NCI-H1105 treated with DMSO at 0.1 percent for 48 hours (cell line): ENCODE measurements around the gene TCF4.

Experiments used
- DNase-seq: peaks from one replicate; lab custom pipeline; 2025; lab: John Stamatoyannopoulos, UW

The TCF4 gene

DNA sequence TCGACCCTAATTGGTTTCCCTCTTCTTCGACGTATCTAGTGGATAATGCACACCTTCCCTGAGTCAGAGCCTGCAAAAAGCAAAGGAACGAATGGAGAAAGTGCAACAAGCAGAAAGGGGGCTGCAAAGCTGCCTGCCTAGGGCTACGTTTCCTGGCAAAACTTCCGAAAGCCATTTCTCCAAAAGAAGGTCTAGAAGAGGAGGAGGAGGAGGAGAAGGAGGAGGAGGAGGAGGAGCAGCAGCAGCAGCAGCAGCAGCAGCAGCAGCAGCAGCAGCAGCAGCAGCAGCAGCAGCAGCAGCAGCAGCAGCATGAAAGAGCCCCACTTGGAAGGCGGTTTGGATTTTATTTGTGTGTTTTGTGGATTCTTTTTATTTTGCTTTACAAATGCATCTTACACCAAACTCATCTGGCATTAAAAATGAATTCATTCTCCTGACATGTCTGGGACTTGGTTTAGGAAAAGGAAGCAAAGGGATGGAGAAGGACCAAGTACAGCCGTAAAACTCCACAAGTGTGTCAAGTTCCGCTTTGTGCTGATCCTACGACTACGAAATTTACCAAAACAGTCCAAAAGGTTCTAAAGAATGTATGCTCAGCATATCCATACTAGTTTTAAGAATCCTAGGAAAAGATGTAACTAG lies 2.0 kb downstream of the TCF4 start:
- DNase-seq, result peak; percentile 58

DNA sequence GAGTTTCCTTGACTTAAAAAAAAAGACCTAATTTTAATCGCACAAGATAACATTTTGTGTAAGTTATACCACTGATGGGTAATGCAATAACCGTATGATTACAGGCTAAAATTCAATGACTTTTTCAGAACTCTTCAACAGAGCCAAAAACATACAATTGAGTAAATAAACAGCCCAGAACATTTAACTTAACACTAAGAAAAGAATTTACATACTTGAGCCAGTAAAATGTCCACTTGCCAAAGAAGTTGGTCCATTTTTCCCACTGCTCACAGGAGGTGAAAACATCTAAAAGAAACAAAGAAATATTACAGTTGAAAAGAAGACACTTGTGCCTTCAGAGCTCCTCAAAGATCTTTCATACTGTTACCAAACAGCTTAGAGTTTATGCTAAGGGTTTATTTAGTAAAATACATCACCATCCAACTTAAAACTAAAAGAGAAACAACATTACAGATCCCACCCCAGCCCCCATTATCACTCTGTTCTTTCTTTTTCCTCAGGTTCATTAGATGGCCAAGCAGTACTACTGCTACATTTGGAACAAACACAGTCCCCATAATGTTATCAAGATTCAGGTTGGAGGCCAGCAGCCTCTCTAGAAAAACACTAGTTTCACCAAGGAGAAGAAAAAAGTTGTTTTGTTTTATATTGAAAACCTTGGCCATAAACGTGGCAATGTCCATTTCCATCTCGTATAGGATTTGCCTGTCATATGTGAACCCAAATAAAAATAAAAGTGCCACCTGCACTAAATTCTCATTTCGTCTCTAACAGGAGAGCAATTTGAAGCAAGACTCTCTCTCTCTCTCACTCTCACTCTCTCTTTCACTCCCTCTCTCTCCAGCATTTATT lies 2.7 kb downstream of the TCF4 start:
- no peak for DNase-seq

DNA sequence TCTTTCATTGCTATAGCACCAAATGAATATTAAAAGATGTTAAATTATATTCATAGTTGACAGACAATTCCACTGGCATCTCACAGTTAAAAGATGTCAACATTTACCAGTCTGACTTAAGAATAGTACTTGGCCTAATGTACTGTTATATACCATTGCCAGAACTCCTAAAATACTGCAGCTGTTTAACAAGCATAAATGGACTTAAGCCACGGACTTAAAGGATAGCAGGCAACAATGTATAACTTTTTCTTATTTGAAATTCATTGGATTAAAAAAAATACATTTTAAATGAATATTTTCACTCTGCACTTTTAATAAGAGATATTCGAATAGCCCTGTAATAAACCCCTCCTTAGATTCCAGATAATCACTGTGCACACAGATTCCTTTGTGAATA lies 3.8 kb downstream of the TCF4 start:
- DNase-seq, result peak; percentile 28

DNA sequence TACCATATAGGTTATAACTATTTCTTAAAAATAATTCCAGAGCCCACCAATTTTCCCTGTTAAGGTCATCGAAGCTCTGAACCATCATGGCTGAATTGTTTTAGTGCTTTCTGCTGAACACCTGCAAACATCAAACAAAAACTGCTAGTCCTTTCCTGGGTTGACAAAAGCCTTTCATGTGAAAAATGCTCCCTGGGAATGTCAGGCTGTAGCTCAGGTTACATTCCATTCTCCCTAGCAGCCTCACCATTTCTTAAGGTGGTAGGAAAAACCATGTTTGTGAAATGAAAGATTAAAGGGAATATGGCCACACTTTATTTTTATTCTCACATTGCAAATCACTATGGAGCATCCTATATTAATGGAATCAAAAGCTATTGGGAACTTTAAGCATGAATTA lies 5.7 kb downstream of the TCF4 start:
- peak; percentile 60 for DNase-seq

DNA sequence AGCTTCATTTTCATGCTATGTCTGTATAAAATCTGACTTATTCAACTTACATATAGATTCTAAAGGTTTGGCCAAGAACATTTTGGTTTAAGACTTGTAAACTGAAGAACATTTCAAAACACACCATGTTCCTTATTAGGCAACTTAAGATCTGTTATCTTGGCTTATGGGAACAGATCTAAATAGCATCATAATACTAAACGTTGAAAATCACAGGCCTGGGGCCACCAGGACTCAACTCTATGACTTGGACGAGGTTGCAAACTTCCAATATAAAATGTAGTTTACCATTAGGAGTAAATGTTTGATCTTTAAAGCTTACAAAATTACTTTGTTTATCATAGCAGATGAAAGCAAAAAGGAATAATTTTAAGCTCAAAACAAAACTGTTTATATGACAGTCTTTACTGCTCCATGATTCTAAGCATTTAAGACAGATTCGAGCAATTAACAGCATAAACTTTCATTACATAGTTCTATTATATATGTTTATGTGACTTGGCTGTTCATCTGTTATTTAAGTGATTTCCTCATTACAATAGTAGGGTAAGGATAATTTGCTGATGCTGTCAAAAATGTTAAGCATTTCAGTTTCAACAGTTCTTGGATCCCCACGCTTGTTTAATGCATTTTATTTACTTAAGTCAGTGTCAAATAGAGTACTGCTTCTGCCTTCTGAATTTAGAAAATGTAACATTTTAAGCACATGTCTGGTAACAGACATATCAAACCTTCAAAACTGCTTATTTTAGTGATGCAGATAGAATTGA lies 8.3 kb downstream of the TCF4 start:
- DNase-seq, result no peak

DNA sequence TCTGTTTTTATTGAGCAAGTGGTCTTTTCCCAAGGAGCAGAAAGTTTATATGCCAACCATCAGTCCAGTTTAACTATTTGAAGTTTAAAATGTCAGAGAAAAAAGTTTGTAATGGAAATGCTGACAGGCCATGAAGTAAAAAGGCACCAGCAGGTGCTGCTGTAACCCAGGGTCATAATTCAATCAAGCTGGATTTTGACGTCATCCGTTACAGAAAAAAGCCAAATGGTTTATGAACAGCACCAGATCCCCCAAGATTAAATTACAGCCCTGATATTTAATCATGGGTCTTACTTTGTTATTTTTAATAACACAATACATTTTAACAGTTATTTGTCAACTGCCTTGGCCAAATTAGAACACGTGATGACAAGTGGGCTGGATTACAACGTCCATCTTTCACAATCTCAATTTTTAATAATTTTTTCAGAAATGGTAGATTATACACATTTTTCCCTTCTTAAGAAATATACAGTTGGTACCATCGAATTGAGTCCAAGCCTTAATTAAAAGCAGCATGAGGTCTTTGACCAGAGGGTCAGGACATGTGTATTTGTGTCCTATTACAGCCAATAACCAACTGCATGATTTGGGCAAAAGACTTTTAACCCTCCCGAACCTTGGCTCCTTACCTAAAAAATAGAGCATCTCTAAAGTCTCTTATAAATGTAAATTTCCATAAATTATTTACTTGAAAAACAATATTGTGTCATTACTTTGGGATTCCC lies 10.0 kb downstream of the TCF4 start:
- DNase-seq, result no peak

DNA sequence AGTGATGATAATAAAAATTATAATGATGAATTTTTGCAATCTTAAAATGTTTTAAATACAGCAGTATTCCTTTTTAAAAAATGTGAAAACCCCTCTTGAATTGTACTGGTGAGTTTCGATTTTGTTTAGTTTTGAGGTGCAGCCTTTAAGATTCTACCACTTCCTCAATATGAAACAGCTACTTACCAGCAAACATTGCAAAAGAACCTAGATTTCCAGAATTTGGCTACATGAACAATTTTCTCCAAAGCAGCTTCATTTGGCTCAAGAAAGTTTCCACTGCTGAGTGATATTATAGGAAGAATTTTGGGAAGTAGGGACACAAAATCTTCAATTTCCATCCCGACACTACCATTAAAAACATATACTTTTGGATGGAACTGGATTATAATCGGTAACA lies 12.0 kb downstream of the TCF4 start:
- DNase-seq, result no peak

DNA sequence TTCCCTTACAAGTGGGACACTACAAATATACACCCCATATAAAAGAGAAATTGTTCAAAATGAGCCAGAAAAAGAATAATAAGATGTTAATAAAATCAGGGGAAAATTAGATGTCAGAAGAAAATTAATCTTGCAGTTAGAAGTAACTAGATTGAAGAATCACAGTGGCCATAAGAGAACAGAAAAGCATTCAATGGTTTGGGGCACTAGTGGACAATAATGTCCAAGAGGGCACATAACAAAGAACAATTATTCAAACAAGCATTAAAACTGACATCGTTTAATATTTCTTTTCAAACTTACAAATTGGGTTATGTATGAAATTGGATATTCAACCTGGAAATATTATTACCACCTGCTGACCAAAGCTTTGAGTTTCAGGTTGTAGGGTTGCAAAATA lies 12.9 kb downstream of the TCF4 start:
- DNase-seq, result no peak

DNA sequence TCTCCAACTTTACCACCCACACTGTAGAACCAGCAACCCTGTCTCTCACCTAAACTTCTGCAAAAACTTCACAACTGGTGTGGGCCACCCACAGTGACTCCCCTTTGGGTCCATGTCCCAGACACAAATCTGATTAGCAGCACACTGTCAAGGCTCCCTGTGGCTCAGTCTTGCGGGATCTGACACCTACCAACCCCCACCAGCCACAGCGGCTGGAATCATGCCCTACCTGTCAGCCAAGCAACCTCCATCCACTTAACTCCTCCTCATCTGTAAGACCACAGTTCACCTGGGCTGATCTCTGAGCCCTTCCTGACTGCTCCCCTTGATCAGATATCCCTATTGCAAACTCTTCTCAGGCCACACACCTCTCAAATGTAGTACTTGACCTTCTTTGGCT lies 14.6 kb downstream of the TCF4 start:
- DNase-seq, result no peak

DNA sequence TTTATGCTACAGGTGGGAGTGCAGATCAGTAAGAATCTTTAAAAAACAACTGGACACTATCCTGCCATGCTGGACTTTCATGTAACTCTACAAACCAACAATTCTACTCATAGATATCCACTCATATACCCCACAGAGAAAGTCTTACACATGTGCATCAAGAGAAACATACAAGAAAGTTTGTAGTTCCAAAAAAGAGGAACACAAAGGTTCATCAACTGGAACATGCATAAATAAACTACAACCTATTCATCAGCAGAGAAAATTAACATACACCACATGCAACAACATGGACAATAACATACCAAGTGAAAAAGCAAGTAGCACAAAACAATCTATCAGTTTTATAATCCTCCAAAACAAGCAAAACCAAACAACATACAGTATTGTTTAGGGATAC lies 17.0 kb downstream of the TCF4 start:
- DNase-seq, result no peak

DNA sequence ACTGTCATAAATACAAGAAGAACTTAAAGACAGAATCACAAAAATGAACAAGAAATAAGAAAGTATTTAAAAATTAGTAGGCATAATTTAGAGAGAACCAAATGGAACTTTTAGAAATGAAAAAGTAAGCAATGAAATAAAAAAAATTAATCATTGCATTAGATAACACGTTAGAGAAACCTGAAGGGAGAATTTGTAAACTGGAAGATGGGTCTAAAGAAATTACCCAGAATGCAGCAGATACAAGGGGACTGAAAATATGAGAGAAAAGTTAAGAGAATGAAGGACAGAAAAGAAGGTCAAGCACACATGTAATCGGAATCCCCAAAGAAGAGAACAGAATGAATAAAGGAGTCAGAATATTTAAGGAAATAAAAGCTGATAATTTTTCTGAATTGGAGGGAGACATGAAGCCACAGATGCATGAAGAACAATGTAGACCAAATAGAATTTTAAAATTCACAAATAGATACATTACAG lies 21.5 kb downstream of the TCF4 start:
- DNase-seq, result no peak

DNA sequence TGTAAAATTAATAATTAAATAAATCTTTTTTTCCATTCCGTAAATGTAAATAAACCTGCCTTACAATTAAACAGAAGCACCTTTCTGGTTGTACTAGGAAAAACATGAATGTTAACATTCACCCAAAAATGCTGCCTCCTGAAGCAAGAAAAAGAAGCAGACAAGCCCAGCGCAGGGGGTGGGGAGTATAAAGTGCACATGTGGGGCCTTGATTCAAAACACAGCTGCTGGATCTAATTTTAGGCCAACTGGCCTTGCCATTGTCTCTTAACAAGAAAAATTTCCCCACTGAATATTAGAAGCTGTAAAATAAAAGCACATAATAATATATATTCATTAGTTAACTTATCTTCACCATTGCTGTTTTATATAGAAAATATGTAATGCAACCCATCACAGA lies 28.3 kb downstream of the TCF4 start:
- peak; percentile 12 for DNase-seq

DNA sequence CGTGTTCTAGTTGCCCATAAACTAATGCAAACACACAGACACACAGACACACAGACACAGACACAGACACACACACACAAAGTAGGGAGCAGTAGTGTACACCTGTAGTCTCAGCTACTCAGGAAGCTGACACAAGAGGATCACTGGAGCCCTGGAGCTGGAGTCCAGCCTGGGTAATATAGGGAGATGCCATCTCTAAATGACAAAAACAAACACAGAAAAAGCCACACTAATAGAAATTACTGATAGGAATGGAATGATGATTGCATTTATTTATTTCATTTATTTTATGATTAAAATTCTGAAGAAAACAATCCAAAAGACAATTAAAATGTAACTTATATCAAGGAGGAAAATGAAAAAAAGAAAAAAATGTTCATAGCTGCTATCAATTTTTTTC lies 30.8 kb downstream of the TCF4 start:
- no peak for DNase-seq

DNA sequence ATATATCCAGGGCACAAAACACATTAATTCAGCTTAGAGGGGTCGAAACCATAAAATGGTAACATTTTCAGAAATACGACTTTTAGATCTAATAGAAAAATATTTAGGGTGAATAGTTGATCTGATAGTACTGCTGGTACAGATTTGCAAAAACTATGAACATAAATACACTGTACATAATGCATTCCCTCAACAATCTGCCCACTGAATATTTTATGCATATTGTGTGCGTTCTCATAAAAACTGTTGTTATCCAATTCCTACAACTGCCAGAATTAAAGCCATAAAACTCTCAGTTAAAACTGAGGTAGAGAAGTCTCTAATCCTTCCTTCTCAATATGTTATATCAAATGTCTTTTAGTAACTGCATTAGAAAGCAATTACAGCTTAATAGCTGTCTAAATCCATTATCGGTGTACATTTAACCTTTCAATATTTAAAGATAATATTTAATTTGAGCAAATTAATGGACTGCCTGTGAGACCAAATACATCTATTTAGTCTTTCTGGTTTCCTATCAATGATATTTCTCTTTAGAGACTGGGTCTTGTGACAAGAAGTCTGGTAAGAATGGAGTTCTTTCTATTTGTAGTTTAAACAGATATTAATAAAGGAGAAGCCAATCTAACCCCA lies 32.5 kb downstream of the TCF4 start:
- peak; percentile 21 for DNase-seq

DNA sequence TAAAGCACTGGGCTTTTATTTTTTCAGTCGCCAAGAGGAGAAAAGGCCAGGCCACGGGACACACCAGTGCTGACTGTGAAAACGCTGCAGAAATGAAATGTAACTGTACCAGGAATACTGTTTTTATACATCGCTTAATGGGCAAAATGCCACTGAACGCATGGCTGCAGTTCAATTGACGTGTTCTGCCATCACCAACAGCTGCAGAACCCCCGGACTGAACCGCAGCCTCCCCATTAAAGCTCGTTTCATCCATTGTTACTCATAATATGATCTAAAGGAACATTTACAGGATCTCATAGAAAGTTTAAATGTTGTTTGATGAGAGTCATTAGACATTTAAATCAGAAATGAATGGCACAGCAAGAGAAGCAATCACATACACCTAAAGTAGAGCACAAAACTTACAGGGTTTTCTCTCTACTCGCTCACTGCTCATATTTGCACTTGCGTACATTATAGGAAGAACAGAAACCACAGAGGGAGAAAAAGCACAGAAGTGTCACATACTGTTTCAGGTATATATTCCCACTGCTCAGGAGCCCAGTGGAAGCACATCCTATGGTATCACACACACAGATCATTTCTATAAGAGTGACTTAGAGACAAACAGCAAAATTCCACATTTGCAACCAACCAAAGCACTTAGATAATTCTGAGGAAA lies 35.3 kb downstream of the TCF4 start:
- peak; percentile 84 for DNase-seq

DNA sequence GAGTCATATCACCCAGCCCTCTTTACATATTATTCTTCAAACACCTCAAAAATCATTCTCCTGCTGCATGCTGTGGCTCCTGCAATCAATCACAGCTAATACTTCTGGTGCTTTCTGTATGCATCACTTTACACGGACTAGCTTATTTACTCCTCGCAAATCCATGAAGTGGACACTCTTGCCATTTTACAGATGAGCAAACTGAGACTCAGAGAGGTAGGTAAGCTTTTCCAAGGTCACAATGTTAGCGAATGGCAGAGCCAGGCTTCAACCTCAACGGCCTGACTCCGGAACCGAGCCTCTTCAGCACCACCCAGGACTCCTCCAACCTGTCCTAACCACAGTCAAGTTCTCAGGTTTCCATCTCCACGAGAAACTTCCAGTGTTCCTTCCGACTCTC lies 36.8 kb downstream of the TCF4 start:
- DNase-seq, result no peak

DNA sequence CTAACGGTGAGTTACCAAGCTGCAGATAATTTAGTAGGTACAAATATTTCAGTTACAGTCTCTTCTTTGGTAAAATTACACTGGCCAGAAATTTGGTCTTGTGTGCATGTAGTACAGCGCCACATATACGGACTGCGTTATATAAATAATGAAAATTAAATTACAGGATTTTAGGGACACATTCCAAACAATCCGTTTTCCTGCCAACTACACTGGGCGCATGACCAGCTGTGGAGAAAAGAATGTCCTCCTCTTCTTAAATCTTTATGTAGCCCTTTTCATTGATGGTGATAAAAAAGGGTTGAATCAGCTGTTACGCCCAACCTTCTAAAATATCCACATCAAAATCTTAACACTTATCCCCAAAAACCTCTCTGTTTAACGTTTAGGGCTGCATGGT lies 37.5 kb downstream of the TCF4 start:
- no peak for DNase-seq

DNA sequence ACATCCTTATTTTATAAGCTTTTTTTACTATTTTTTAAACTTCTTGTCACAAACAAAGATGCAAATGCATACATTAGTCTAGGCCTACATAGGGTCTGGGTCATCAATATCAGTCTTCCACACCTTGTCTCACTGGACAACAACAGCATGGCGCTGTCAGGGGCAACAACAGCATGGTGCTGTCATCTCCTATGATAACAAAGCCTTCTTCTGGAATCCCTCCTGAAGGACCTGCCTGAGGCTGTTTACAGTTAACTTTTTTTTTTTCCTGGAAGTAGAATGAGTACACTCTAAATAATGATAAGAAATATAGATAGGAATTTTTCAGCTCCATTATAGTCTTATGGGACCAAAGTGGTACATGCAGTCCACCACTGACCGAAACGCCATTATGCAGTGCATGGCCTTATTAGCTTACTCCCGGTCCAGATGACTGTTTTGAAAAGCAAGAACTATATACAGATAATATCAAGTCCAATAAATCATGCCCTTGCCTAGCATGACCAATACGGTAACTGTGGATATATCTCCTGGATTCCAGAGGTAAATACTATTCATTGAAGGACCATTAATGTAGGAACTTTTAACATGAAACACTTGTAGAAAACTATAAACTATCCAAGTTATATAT lies 38.4 kb downstream of the TCF4 start:
- DNase-seq, result no peak

DNA sequence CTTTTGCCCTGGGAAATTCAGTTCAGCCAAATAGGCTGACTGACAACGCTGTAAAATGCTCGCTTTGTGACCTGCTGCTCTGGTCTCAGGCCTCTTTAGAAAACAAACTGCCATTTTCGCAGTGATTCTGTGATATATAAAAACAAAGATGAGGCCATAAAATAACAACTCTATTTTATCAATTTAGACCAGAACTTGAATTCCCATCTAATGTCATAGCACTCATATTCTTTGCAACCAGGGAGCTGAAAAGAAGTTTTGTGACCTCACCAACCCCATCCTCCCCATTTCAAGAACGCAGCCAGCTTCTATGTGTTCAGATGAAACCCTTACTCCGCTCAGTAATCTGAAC lies 40.3 kb downstream of the TCF4 start:
- DNase-seq, result no peak

DNA sequence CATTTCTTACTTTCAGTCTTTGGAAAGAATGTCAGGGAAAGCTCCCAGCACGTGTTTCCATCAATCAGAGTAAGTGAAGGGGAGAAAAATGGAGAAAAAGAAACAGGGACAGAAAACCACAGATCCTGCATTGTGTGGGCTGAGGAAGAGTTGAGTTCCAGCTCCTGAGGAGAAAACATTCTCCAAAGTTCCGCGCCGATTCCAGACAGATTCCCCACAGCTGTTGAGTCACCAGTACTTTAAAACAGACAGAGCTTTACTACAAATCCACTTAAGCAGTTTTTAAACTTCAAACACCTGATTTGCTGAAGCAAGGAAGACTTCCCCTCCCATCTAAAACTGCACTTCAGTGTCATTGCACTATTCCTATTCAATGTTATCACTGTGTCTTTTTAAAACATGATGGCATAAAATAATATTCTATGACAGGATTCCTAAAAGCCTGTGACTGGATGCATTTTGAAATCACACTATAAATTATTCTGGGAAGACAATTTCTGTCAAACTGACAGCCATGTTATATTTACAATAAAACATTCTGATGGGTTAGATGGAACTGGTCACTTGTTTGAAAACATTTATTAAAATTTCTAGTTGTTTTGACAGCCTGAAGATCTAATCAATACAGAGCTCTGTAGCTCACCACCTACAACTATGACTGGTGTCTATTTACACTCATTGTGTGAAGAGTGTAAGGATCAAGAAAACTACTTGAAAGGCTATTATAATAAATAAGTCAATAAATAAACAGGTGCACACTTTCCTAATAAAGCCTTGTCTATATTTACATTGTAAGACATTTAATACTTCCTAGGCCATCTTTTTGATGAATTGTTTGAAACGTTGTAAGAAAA lies 40.9 kb downstream of the TCF4 start:
- peak; percentile 67 for DNase-seq
